H9 (cell line): ENCODE results near the gene FABP7. TPM values are rescaled to one million over a fixed set of nuclear protein-coding genes. Genes with fewer than 3 reads are reported as not detected.

Experiments
- DNase-seq: peaks from one replicate; pipeline ENCODE4 v3.0.0-alpha.2; 2017
- H2AFZ ChIP-seq: one replicate; pipeline ENCODE4 v1.6.1; 2013; ENCODE audit warnings: mild to moderate bottlenecking, low read length, control low read depth, moderate library complexity
- H2AK5ac ChIP-seq: 2 replicates; pipeline ENCODE4 v1.6.1; 2013; ENCODE audit warnings: low read length, control low read depth, mixed read lengths; ENCODE audit not compliant: insufficient read length
- H2BK120ac ChIP-seq: one replicate; pipeline ENCODE4 v1.6.1; 2013; ENCODE audit warnings: low read depth, mild to moderate bottlenecking, low read length, control low read depth, inconsistent platforms; ENCODE audit not compliant: poor library complexity, severe bottlenecking
- H2BK12ac ChIP-seq: 2 replicates; pipeline ENCODE4 v1.6.1; 2013; ENCODE audit warnings: low read length, control low read depth, mixed read lengths, low read depth; ENCODE audit not compliant: insufficient read length
- H2BK15ac ChIP-seq: 2 replicates; pipeline ENCODE4 v1.6.1; 2013; ENCODE audit warnings: low read depth, low read length, control low read depth
- H2BK20ac ChIP-seq: one replicate; pipeline ENCODE4 v1.6.1; 2013; ENCODE audit warnings: low read depth, mild to moderate bottlenecking, low read length, control low read depth, inconsistent platforms; ENCODE audit not compliant: poor library complexity, severe bottlenecking
- H2BK5ac ChIP-seq: 2 replicates; pipeline ENCODE4 v1.6.1; 2013; ENCODE audit warnings: low read length, control low read depth, mixed read lengths; ENCODE audit not compliant: insufficient read length
- H3K14ac ChIP-seq: 2 replicates; pipeline ENCODE4 v1.6.1; 2013; ENCODE audit warnings: low read length, control low read depth; ENCODE audit not compliant: insufficient read depth
- H3K18ac ChIP-seq: 2 replicates; pipeline ENCODE4 v1.6.1; 2013; ENCODE audit warnings: low read depth, mild to moderate bottlenecking, mixed read lengths, low read length, control low read depth; ENCODE audit not compliant: insufficient read length
- H3K23ac ChIP-seq: 2 replicates; pipeline ENCODE4 v1.6.1; 2013; ENCODE audit warnings: low read length, control low read depth, mixed read lengths, low read depth; ENCODE audit not compliant: insufficient read length
- H3K23me2 ChIP-seq: 2 replicates; pipeline ENCODE4 v1.6.1; 2013; ENCODE audit warnings: low read depth, mild to moderate bottlenecking, mixed read lengths, low read length, control low read depth; ENCODE audit not compliant: insufficient read length, poor library complexity, severe bottlenecking
- H3K27ac ChIP-seq: 2 replicates; pipeline ENCODE4 v1.5.1; 2013; ENCODE audit warnings: low read length, control low read depth, mixed read lengths, low read depth; ENCODE audit not compliant: insufficient read length
- H3K27me3 ChIP-seq: 2 replicates; pipeline ENCODE4 v1.6.1; 2013; ENCODE audit warnings: low read length, control low read depth, inconsistent platforms; ENCODE audit not compliant: insufficient read depth
- H3K4ac ChIP-seq: 2 replicates; pipeline ENCODE4 v1.6.1; 2013; ENCODE audit warnings: low read depth, mild to moderate bottlenecking, control low read depth, inconsistent platforms, low read length, moderate library complexity
- H3K4me1 ChIP-seq: 2 replicates; pipeline ENCODE4 v1.6.1; 2013; ENCODE audit warnings: low read length, control low read depth, inconsistent platforms; ENCODE audit not compliant: insufficient read depth
- H3K4me2 ChIP-seq: 2 replicates; pipeline ENCODE4 v1.6.1; 2013; ENCODE audit warnings: low read length, control low read depth, mixed read lengths; ENCODE audit not compliant: insufficient read length, insufficient read depth
- H3K56ac ChIP-seq: 2 replicates; pipeline ENCODE4 v1.6.1; 2013; ENCODE audit warnings: low read depth, mild to moderate bottlenecking, mixed read lengths, low read length, control low read depth; ENCODE audit not compliant: insufficient read length
- H3K79me1 ChIP-seq: 2 replicates; pipeline ENCODE4 v1.6.1; 2013; ENCODE audit warnings: low read depth, mild to moderate bottlenecking, moderate library complexity, low read length, control low read depth, inconsistent platforms; ENCODE audit not compliant: insufficient read depth, poor library complexity, severe bottlenecking
- H3K79me2 ChIP-seq: 2 replicates; pipeline ENCODE4 v1.6.1; 2013; ENCODE audit warnings: low read length, control low read depth, inconsistent platforms; ENCODE audit not compliant: insufficient read depth
- H3K9ac ChIP-seq: 2 replicates; pipeline ENCODE4 v1.6.1; 2013; ENCODE audit warnings: low read length, control low read depth, mixed read lengths; ENCODE audit not compliant: insufficient read length; ENCODE audit errors: extremely low read depth
- H3K9me3 ChIP-seq: one replicate; pipeline ENCODE4 v1.6.1; 2013; ENCODE audit warnings: low read depth, low read length, inconsistent platforms; ENCODE audit not compliant: control insufficient read depth
- H3T11ph ChIP-seq: one replicate; pipeline ENCODE4 v1.6.1; 2013; ENCODE audit warnings: mild to moderate bottlenecking, low read length, control low read depth, inconsistent platforms
- H4K20me1 ChIP-seq: one replicate; pipeline ENCODE4 v1.6.1; 2013; ENCODE audit not compliant: control insufficient read depth, insufficient read length, insufficient read depth
- H4K5ac ChIP-seq: 2 replicates; pipeline ENCODE4 v1.6.1; 2013; ENCODE audit warnings: low read depth, mild to moderate bottlenecking, mixed read lengths, low read length, control low read depth; ENCODE audit not compliant: insufficient read length
- H4K8ac ChIP-seq: replicated peaks from 2 replicates; pipeline ENCODE4 v1.6.1; 2013; ENCODE audit warnings: low read length, control low read depth, mixed read lengths, low read depth; ENCODE audit not compliant: insufficient read length
- H4K91ac ChIP-seq: 2 replicates; pipeline ENCODE4 v1.6.1; 2013; ENCODE audit warnings: low read depth, mild to moderate bottlenecking, moderate library complexity, mixed read lengths, low read length, control low read depth; ENCODE audit not compliant: insufficient read length
- H3K27ac Mint-ChIP-seq, 3 experiments: 2 replicates in 2 of 3; 3 replicates in 1 of 3; pipeline ENCODE4 v1.8.0; 2020 to 2021; ENCODE audit warnings: mixed read lengths in 3 of 3, mild to moderate bottlenecking in 1 of 3, moderate library complexity in 1 of 3
- H3K27me3 Mint-ChIP-seq: 2 replicates; pipeline ENCODE4 v1.8.0; 2021; ENCODE audit warnings: low read depth, mild to moderate bottlenecking, moderate library complexity, mixed read lengths
- H3K36me3 Mint-ChIP-seq, 3 experiments: 2 replicates in 2 of 3; 3 replicates in 1 of 3; pipeline ENCODE4 v1.8.0; 2020 to 2021; ENCODE audit warnings: low read depth in 3 of 3, mixed read lengths in 3 of 3; ENCODE audit not compliant: insufficient read depth in 1 of 3
- H3K4me1 Mint-ChIP-seq, 2 experiments: 2 replicates each; pipeline ENCODE4 v1.8.0; 2020; ENCODE audit warnings: mixed read lengths in 2 of 2
- H3K4me3 Mint-ChIP-seq, 2 experiments: 2 replicates in 1 of 2; 3 replicates in 1 of 2; pipeline ENCODE4 v1.8.0; 2020 to 2021; ENCODE audit warnings: mild to moderate bottlenecking in 2 of 2, mixed read lengths in 2 of 2, moderate library complexity in 1 of 2
- H3K9me3 Mint-ChIP-seq, 2 experiments: 2 replicates in 1 of 2; 3 replicates in 1 of 2; pipeline ENCODE4 v1.8.0; 2020; ENCODE audit warnings: mild to moderate bottlenecking in 2 of 2, mixed read lengths in 2 of 2, moderate library complexity in 1 of 2
- WGBS: extraction: QIAGEN DNeasy Blood & Tissue Kit; methylation state at CpG from one replicate; pipeline ENCODE4 v1.1.7; 2013; ENCODE audit warnings: missing lambda C conversion rate, low lambda C conversion rate, mixed read lengths; ENCODE audit not compliant: insufficient read length; ENCODE audit errors: extremely low coverage; 5-methylcytosine and 5-hydroxymethylcytosine counted together
- total RNA-seq: library from RNA; stranded (reverse); gene quantifications from 2 replicates; pipeline ENCODE4 v1.2.1, GENCODE V29; 2021
- TF ChIP-seq, protein P1 (sequence below): fragments of 200-600 bp; sonication (generic); conservative IDR thresholded peaks from 3 replicates; pipeline ENCODE4 v1.8.0; 2021; ENCODE audit warnings: antibody characterized with exemption, mild to moderate bottlenecking

Gene FABP7
- total RNA-seq, 1 experiment from 2014 or later: 3.9 TPM

GRCh38 chr6:122736616-122737015, 42.9 kb upstream of the FABP7 start:
- Histone ChIP-seq H2AK5ac (no peak overlapping the region), H3K4me2 (no peak overlapping the region), H3K27me3 (no peaks in the 10 kb centered on the region), H2AFZ (no peak overlapping the region), H2BK120ac (no peak overlapping the region), H3K4me1 (peaks cover 2% of the 10 kb centered on the region), H4K8ac (no peak overlapping the region), H4K20me1 (no peaks in the 10 kb centered on the region), H3K27ac (no peak overlapping the region), H3K14ac (no peak overlapping the region), H2BK15ac (no peak overlapping the region), H2BK5ac (no peak overlapping the region), H3K23me2 (no peaks in the 10 kb centered on the region), H2BK20ac (no peak overlapping the region), H4K91ac (no peak overlapping the region), H3K23ac (no peak overlapping the region), H3K18ac (no peak overlapping the region), H3K56ac (no peak overlapping the region), H3K4ac (no peak overlapping the region), H3K79me2 (no peaks in the 10 kb centered on the region), H3K9me3 (no peaks in the 10 kb centered on the region), H2BK12ac (no peak overlapping the region), H3K9ac (no peak overlapping the region), H3T11ph (no peak overlapping the region), H3K79me1 (no peaks in the 10 kb centered on the region), H4K5ac (no peak overlapping the region)
- Mint-ChIP-seq H3K36me3 (no peaks in the 10 kb centered on the region; a peak in 2 of 7 replicates), H3K9me3 (peaks cover 4% of the 10 kb centered on the region in 2 experiments), H3K4me3 (no peak overlapping the region), H3K27ac (no peak overlapping the region), H3K4me1 (peaks cover 21 to 30% of the 10 kb centered on the region in 2 experiments), H3K27me3 (no peaks in the 10 kb centered on the region)
- TF ChIP-seq, protein P1, sequence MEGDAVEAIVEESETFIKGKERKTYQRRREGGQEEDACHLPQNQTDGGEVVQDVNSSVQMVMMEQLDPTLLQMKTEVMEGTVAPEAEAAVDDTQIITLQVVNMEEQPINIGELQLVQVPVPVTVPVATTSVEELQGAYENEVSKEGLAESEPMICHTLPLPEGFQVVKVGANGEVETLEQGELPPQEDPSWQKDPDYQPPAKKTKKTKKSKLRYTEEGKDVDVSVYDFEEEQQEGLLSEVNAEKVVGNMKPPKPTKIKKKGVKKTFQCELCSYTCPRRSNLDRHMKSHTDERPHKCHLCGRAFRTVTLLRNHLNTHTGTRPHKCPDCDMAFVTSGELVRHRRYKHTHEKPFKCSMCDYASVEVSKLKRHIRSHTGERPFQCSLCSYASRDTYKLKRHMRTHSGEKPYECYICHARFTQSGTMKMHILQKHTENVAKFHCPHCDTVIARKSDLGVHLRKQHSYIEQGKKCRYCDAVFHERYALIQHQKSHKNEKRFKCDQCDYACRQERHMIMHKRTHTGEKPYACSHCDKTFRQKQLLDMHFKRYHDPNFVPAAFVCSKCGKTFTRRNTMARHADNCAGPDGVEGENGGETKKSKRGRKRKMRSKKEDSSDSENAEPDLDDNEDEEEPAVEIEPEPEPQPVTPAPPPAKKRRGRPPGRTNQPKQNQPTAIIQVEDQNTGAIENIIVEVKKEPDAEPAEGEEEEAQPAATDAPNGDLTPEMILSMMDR: no peak
- WGBS: no CpG with 5 or more reads among the region's 3 CpGs
- no peak for DNase-seq
